Heart right ventricle (tissue), 16 donors: ENCODE results near the gene TNFRSF8. TPM values are rescaled to one million over a fixed set of nuclear protein-coding genes. Genes with fewer than 3 reads are reported as not detected.

Experiments used
- ATAC-seq, 8 donors: fragments of 200-7000 bp; cut with Tn5 transposase; one replicate each; pipeline ENCODE4 v1.9.1; 2020; ENCODE audit warnings: mild to moderate bottlenecking in 8 of 8, moderate library complexity in 8 of 8, moderate number of reproducible peaks in 1 of 8
- DNase-seq, 2 donors: peaks; one replicate each; pipeline ENCODE4 v3.0.0-alpha.2; 2020
- H3K27ac ChIP-seq, 10 donors: fragments of 200-600 bp; sonication (generic) in 2 of 10; one replicate each; pipeline versions ENCODE4 v1.5.0 to v1.8.0; 2020 to 2022; ENCODE audit warnings: mild to moderate bottlenecking in 3 of 10
- H3K27me3 ChIP-seq, 7 donors: fragments of 200-600 bp; one replicate each; pipeline ENCODE4 v1.8.0; 2021 to 2022; ENCODE audit warnings: mild to moderate bottlenecking in 2 of 7
- H3K36me3 ChIP-seq, 9 donors: fragments of 200-600 bp; sonication (generic) in 1 of 9; one replicate each; pipeline versions ENCODE4 v1.5.0 to v1.8.0; 2020 to 2022; ENCODE audit warnings: mild to moderate bottlenecking in 2 of 9
- H3K4me1 ChIP-seq, 9 donors: fragments of 200-600 bp; sonication (generic) in 1 of 9; one replicate each; pipeline versions ENCODE4 v1.5.0 to v1.8.0; 2020 to 2022; ENCODE audit warnings: mild to moderate bottlenecking in 4 of 9
- H3K4me3 ChIP-seq, 10 donors: fragments of 200-600 bp; sonication (generic) in 2 of 10; one replicate each; pipeline versions ENCODE4 v1.5.0 to v1.8.0; 2020 to 2022; ENCODE audit warnings: mild to moderate bottlenecking in 7 of 10, moderate library complexity in 2 of 10
- H3K9me3 ChIP-seq, 11 donors: fragments of 200-600 bp in 10 of 11; sonication (generic) in 2 of 11; one replicate each; pipeline versions ENCODE4 v1.5.0 to v1.8.0; 2013 to 2022; ENCODE audit warnings: mild to moderate bottlenecking in 2 of 11, control low read depth in 1 of 11, moderate library complexity in 1 of 11
- WGBS, 2 donors: extraction: QIAGEN DNeasy Blood & Tissue Kit; methylation state at CpG; one replicate each; pipeline ENCODE4 v1.1.7; 2013; ENCODE audit warnings: inconsistent platforms in 1 of 2; 5-methylcytosine and 5-hydroxymethylcytosine counted together
- intact Hi-C, 10 donors: fragments of 100-400 bp; cut with DNase I; formaldehyde crosslinking; loops; one replicate each; pipeline versions ENCODE4 v1.11.1 to v1.14.2; 2022
- polyA plus RNA-seq, 2 donors: library from polyadenylated mRNA; stranded (reverse); fragments of 200-250 nt; gene quantifications; one replicate each; pipeline ENCODE4 v1.2.3, GENCODE V29; 2013
- total RNA-seq, 10 donors: library from RNA; stranded (reverse); fragmentation: NEBNext Ultra II Directional in 3 of 10; extraction: Animal tissue kit (Norgen Biotek cat#: 25700) in 3 of 10; gene quantifications; one replicate each; pipeline versions ENCODE4 v1.2.1 to v1.2.4, GENCODE V29; 2021 to 2023
- TF ChIP-seq, protein P1 (sequence below), 9 donors: fragments of 200-600 bp; sonication (generic) in 2 of 9; IDR thresholded peaks; one replicate each; pipeline versions ENCODE4 v1.5.0 to v1.8.0; 2021 to 2022; ENCODE audit warnings: antibody characterized with exemption in 9 of 9, mild to moderate bottlenecking in 5 of 9, moderate library complexity in 1 of 9
- donor health status: Arrhythmogenic right ventricular cardiomyopathy.
- donor health status: ischemic (EF 13 %, LVEDD 7.1; RV severe dilation, severe dysfunction).
- donor health status: healthy with polysubstance abuse.
- donor health status: DM: no; HTN: yes; CAD: no.
- donor health status: DM: no; HTN: no; CAD: no.
- donor health status: ischemic (EF 25% LVEDD 6.9; RV normal size, moderate dysfunction).
- donor health status: ischemic (EF 25% LVEDD 5.7; RV mildly dilated, moderate dysfunction).
- donor health status: healthy.
- donor health status: DM: yes; HTN: yes; CAD: no.
- donor health status: Ischemic cardiomyopathy.
- donor health status: ischemic (EF 35%, LVEDD 5.7; RV mildly dilated, moderate dysfunction).
- donor health status: nonischemic (EF 11% LVEDD 7.7; RV severe dilation, severe dysfunction).
- donor health status: DM: yes; HTN: yes; CAD: no.
- donor health status: PGD.
- donor health status: ischemic (EF 29% LVEDD 5.4; RV normal size, mild dysfunction).
- donor health status: nonischemic (EF 23%, LVEDD 6.1; RV moderate dilation, normal function).

TNFRSF8 gene
- total and polyA plus RNA-seq, 12 donors = 0.21 to 2.4 (median 1.0) TPM

DNA sequence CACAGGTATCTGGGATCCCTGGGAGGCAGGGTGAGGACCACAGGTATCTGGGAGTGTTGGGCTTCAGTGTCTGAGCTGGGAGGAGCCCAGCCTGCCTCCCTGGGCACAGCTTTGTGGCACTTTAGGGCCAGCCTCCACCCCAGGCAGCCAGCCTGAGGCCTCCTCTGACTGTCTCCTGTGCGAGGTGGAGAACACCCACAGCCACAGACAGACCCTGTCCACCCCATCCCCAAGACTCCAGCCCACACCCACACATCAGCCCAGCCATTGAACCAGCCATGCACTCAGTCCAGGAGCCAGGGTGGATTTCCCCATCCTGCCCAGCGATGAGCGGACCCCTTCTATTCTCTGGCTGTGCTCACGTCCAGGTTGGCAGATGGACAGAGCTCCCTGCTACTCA is 81.9 kb downstream of the TNFRSF8 start:
- peak overlapping the region in 5 of 10 donors; percentile 37 to 93 (median 78) for H3K27ac ChIP-seq
- TF ChIP-seq, protein P1, sequence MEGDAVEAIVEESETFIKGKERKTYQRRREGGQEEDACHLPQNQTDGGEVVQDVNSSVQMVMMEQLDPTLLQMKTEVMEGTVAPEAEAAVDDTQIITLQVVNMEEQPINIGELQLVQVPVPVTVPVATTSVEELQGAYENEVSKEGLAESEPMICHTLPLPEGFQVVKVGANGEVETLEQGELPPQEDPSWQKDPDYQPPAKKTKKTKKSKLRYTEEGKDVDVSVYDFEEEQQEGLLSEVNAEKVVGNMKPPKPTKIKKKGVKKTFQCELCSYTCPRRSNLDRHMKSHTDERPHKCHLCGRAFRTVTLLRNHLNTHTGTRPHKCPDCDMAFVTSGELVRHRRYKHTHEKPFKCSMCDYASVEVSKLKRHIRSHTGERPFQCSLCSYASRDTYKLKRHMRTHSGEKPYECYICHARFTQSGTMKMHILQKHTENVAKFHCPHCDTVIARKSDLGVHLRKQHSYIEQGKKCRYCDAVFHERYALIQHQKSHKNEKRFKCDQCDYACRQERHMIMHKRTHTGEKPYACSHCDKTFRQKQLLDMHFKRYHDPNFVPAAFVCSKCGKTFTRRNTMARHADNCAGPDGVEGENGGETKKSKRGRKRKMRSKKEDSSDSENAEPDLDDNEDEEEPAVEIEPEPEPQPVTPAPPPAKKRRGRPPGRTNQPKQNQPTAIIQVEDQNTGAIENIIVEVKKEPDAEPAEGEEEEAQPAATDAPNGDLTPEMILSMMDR (IDR thresholded peaks at IDR 0.05) = no peak
- WGBS, 2 donors = 94% methylated on average over 4 of the region's 4 CpGs
- intact Hi-C loops = loop anchor here in 2 of 10 donors (5.0 kb wide), 2 partner anchors 37 to 47 kb away; no protein-coding TSS in a partner anchor
- ATAC-seq (no peak), DNase-seq (no peak)
- peaks cover 0 to 6% (median 0%) of the 10 kb centered on the region in 11 donors for H3K9me3 ChIP-seq
- no peaks in the 10 kb centered on the region for H3K27me3 ChIP-seq
- H3K36me3 ChIP-seq = no peaks in the 10 kb centered on the region
- H3K4me1 ChIP-seq = peaks cover 17 to 98% (median 56%) of the 10 kb centered on the region in 9 donors
- no peak overlapping the region for H3K4me3 ChIP-seq

DNA sequence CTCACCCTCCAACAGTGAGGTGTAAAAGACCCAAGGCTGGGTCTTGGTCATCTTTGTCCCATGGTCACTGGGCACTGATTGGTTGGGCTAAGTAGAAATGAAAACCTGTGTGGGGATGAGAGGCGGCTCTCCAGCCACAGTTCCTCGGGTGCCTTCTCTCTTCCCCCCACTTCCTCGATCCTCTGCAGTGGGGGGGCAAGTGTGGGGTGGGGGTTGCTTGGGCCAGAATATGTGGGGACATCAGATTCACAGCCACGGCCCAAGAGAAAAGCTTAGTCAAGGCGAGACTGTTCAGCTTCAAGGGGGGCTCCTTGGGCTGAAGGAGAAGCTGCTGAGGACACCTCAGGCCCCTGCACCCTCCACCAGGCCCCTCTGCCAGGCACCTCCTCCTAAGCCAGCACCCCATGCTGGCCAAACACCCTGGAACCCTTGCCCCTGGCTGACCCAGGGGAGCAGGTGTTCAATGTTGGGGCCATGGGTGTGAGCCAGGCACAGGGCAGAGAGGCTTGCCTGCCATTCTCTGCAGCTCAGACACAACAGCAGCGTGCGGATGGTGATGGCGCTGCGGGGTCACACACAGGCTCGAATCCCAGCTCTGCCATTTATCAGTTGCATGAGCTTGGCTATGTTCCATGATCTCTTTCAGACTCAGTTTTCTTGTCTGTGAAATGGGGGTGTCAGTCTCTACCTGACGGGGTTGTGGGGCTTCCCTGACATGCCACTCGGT is 82.7 kb downstream of the TNFRSF8 start:
- TF ChIP-seq, protein P1 (IDR thresholded peaks at IDR 0.05) = no peak
- intact Hi-C loops = loop anchor here in 1 of 10 donors (5.0 kb wide), 1 partner anchor 37 kb away; no protein-coding TSS in a partner anchor
- peaks cover 17 to 98% (median 60%) of the 10 kb centered on the region in 9 donors for H3K4me1 ChIP-seq

GRCh38 chr1:12146343-12147112 is 83.4 kb downstream of the TNFRSF8 start:
- H3K27me3 ChIP-seq = no peaks in the 10 kb centered on the region
- ATAC-seq (peak in 3 of 8 donors; percentile 5 to 38 (median 5)), DNase-seq (no peak)
- H3K9me3 ChIP-seq = peaks cover 0 to 6% (median 0%) of the 10 kb centered on the region in 11 donors
- H3K4me1 ChIP-seq = peaks cover 17 to 98% (median 61%) of the 10 kb centered on the region in 9 donors
- TF ChIP-seq, protein P1 (IDR thresholded peaks at IDR 0.05) = no peak
- no peak overlapping the region for H3K4me3 ChIP-seq
- intact Hi-C loops = loop anchor here in 1 of 10 donors (5.0 kb wide), 1 partner anchor 36 kb away; no protein-coding TSS in a partner anchor
- 80 to 81% methylated on average over 20 of the region's 20 CpGs for WGBS, 2 donors
- peak overlapping the region; percentile 64 to 92 (median 81) for H3K27ac ChIP-seq
- no peaks in the 10 kb centered on the region for H3K36me3 ChIP-seq

More for the DNA sequence above, 82.7 kb downstream of the TNFRSF8 start:
- no peaks in the 10 kb centered on the region for H3K36me3 ChIP-seq
- peaks cover 0 to 6% (median 0%) of the 10 kb centered on the region in 11 donors for H3K9me3 ChIP-seq
- no peak for ATAC-seq
- H3K4me3 ChIP-seq = no peak overlapping the region
- WGBS, 2 donors = 91 to 95% methylated on average over 12 of the region's 12 CpGs
- DNase-seq = no peak
- H3K27ac ChIP-seq = peak overlapping the region in 6 of 10 donors; percentile 71 to 93 (median 87)
- H3K27me3 ChIP-seq = no peaks in the 10 kb centered on the region

- Histone ChIP-seq H3K4me3 (no peak overlapping the region), H3K27me3 (no peaks in the 10 kb centered on the region), H3K27ac (peak overlapping the region; percentile 64 to 92 (median 82)), H3K9me3 (peaks cover 0 to 6% (median 0%) of the 10 kb centered on the region in 11 donors), H3K4me1 (peaks cover 17 to 98% (median 63%) of the 10 kb centered on the region in 9 donors), H3K36me3 (no peaks in the 10 kb centered on the region)
- TF ChIP-seq, protein P1 (IDR thresholded peaks at IDR 0.05) = no peak
- 72 to 84% methylated on average over 8 of the region's 8 CpGs for WGBS, 2 donors
- DNase-seq (peak in 1 of 2 donors; percentile 31), ATAC-seq (peak in 7 of 8 donors; percentile 4 to 65 (median 46))
- intact Hi-C loops = loop anchor here in 1 of 10 donors (5.0 kb wide), 1 partner anchor 35 kb away; no protein-coding TSS in a partner anchor
These were observed 84.1 kb downstream of the TNFRSF8 start for GRCh38 chr1:12147201-12147701.
